NT2/D1 (cell line): ENCODE results near the gene SHROOM2.

Experiments used
- SUZ12 ChIP-seq: IDR thresholded peaks from 2 replicates; pipeline ENCODE4 v1.6.1; 2011; ENCODE audit not compliant: insufficient read length, insufficient read depth; ENCODE audit errors: extremely low read depth
- YY1 ChIP-seq: IDR thresholded peaks from 2 replicates; pipeline ENCODE4 v1.6.1; 2011; ENCODE audit not compliant: insufficient read length, insufficient read depth
- ZNF274 ChIP-seq: IDR thresholded peaks from 2 replicates; pipeline ENCODE4 v1.6.1; 2011; ENCODE audit warnings: mild to moderate bottlenecking, low read depth, low read length

- no peak for TF ChIP-seq ZNF274
- no peak for TF ChIP-seq YY1
- TF ChIP-seq SUZ12 = no peak
Measured at GRCh38 chrX:9923357-9923756, 137.1 kb downstream of the SHROOM2 start.
